IMR-90 (cell line): ENCODE data around the gene RPS6KA2. TPM values are rescaled to one million over a fixed set of nuclear protein-coding genes. Genes with fewer than 3 reads are reported as not detected.

Source experiments
- ATAC-seq: fragments of 200-7000 bp; cut with Tn5 transposase; 2 replicates; pipeline ENCODE4 v1.9.1; 2020; ENCODE audit warnings: low read depth, mild to moderate bottlenecking, moderate library complexity
- BruUV-seq: library from RNA; stranded (reverse); fragments of 400-500 nt; replicated peaks from 2 replicates; lab custom pipeline; 2021; lab: Mats Ljungman, UMichigan
- CTCF ChIA-PET: fragments of 300-600 bp; formaldehyde crosslinking; extraction: SDS; loops from one replicate; lab custom pipeline; 2021; ENCODE audit warnings: antibody characterized with exemption; lab: Yijun Ruan, JAX
- POLR2A ChIA-PET: fragments of 300-600 bp; sonication (Branson Sonifier 250); formaldehyde crosslinking; loops from one replicate; lab custom pipeline; 2022; ENCODE audit warnings: antibody characterized with exemption; ENCODE audit not compliant: unreplicated experiment; lab: Charles Lee
- DNase-seq: peaks from one replicate; pipeline ENCODE4 v3.0.0; 2013
- H2AFZ ChIP-seq: replicated peaks from 2 replicates; pipeline ENCODE3; 2013; ENCODE audit warnings: low read length, mild to moderate bottlenecking; ENCODE audit not compliant: poor library complexity
- H2AK5ac ChIP-seq: 2 replicates; pipeline ENCODE4 v1.6.1; 2013; ENCODE audit warnings: low read depth, low read length, inconsistent platforms
- H2AK9ac ChIP-seq: replicated peaks from 2 replicates; pipeline ENCODE3; 2013; ENCODE audit warnings: mild to moderate bottlenecking, low read depth, low read length, moderate library complexity; ENCODE audit not compliant: poor library complexity
- H2BK120ac ChIP-seq: 2 replicates; pipeline ENCODE4 v1.6.1; 2013; ENCODE audit warnings: low read depth, low read length, inconsistent platforms
- H2BK15ac ChIP-seq: 3 replicates; pipeline ENCODE4 v1.6.1; 2013; ENCODE audit warnings: low read depth, low read length, inconsistent platforms
- H2BK20ac ChIP-seq: 2 replicates; pipeline ENCODE4 v1.6.1; 2013; ENCODE audit warnings: low read depth, mild to moderate bottlenecking, inconsistent platforms, low read length, moderate library complexity
- H2BK5ac ChIP-seq: 2 replicates; pipeline ENCODE4 v1.6.1; 2013; ENCODE audit warnings: mild to moderate bottlenecking, low read depth, low read length, inconsistent platforms; ENCODE audit not compliant: poor library complexity, severe bottlenecking
- H3K14ac ChIP-seq: replicated peaks from 2 replicates; pipeline ENCODE4 v1.6.1; 2013; ENCODE audit warnings: low read depth, low read length, inconsistent platforms
- H3K18ac ChIP-seq: 2 replicates; pipeline ENCODE4 v1.6.1; 2013; ENCODE audit warnings: low read depth, low read length, control low read depth
- H3K23ac ChIP-seq: 2 replicates; pipeline ENCODE4 v1.6.1; 2013; ENCODE audit warnings: low read depth, low read length, inconsistent platforms
- H3K27ac ChIP-seq: 2 replicates; pipeline ENCODE4 v1.5.1; 2013; ENCODE audit warnings: mild to moderate bottlenecking, control low read depth, low read length; ENCODE audit not compliant: insufficient read depth
- H3K27me3 ChIP-seq: 2 replicates; pipeline ENCODE4 v1.6.1; 2013; ENCODE audit warnings: low read length; ENCODE audit not compliant: control insufficient read depth, insufficient read depth
- H3K36me3 ChIP-seq: 2 replicates; pipeline ENCODE4 v1.6.1; 2013; ENCODE audit warnings: low read length, mixed read lengths; ENCODE audit not compliant: control insufficient read depth, insufficient read depth
- H3K4ac ChIP-seq: 2 replicates; pipeline ENCODE4 v1.6.1; 2013; ENCODE audit warnings: low read depth, low read length, inconsistent platforms
- H3K4me1 ChIP-seq: 2 replicates; pipeline ENCODE4 v1.6.1; 2013; ENCODE audit warnings: low read length, mixed read lengths; ENCODE audit not compliant: control insufficient read depth, insufficient read depth
- H3K4me2 ChIP-seq: 2 replicates; pipeline ENCODE4 v1.6.1; 2013; ENCODE audit warnings: low read depth, mild to moderate bottlenecking, control low read depth, low read length, moderate library complexity
- H3K4me3 ChIP-seq: 2 replicates; pipeline ENCODE4 v1.5.1; 2013; ENCODE audit warnings: low read depth, mild to moderate bottlenecking, control low read depth, low read length, moderate library complexity; ENCODE audit not compliant: insufficient read depth
- H3K56ac ChIP-seq: 2 replicates; pipeline ENCODE4 v1.6.1; 2013; ENCODE audit warnings: low read length, inconsistent platforms; ENCODE audit not compliant: insufficient read depth; ENCODE audit errors: extremely low read depth
- H3K79me1 ChIP-seq, 2 experiments: 2 replicates each; pipeline ENCODE4 v1.6.1; 2013; ENCODE audit warnings: low read length in 2 of 2, inconsistent platforms in 1 of 2, low read depth in 1 of 2
- H3K9ac ChIP-seq: 2 replicates; pipeline ENCODE4 v1.6.1; 2013; ENCODE audit warnings: low read depth, low read length, control low read depth
- H3K9me1 ChIP-seq: 2 replicates; pipeline ENCODE4 v1.6.1; 2013; ENCODE audit warnings: low read length, inconsistent platforms; ENCODE audit not compliant: insufficient read depth
- H3K9me3 ChIP-seq: 2 replicates; pipeline ENCODE4 v1.6.1; 2013; ENCODE audit warnings: low read length; ENCODE audit not compliant: control insufficient read depth, insufficient read depth
- H4K20me1 ChIP-seq: 2 replicates; pipeline ENCODE4 v1.6.1; 2013; ENCODE audit warnings: low read length, inconsistent platforms; ENCODE audit not compliant: insufficient read depth
- H4K5ac ChIP-seq: 2 replicates; pipeline ENCODE4 v1.6.1; 2013; ENCODE audit warnings: mild to moderate bottlenecking, low read depth, low read length, control low read depth
- H4K8ac ChIP-seq, 2 experiments: 2 replicates each; pipeline ENCODE4 v1.6.1; 2013; ENCODE audit warnings: low read depth in 2 of 2, low read length in 2 of 2, control low read depth in 1 of 2, inconsistent platforms in 1 of 2
- H4K91ac ChIP-seq: 2 replicates; pipeline ENCODE4 v1.6.1; 2013; ENCODE audit warnings: low read depth, low read length, inconsistent platforms; ENCODE audit not compliant: insufficient read depth
- BHLHE40 ChIP-seq: fragments of 150-350 bp; IDR thresholded peaks from 2 replicates; pipeline ENCODE4 v1.6.1; 2016; ENCODE audit warnings: mild to moderate bottlenecking, low read depth, low read length
- CEBPB ChIP-seq: IDR thresholded peaks from 2 replicates; pipeline ENCODE4 v1.6.1; 2012; ENCODE audit warnings: low read depth, low read length, improper control_type of control experiment
- CHD1 ChIP-seq: IDR thresholded peaks from 2 replicates; pipeline ENCODE4 v1.6.1; 2012; ENCODE audit warnings: low read depth, low read length, improper control_type of control experiment
- CTCF ChIP-seq: conservative IDR thresholded peaks from 2 replicates; pipeline ENCODE4 v1.5.1; 2012; ENCODE audit warnings: mild to moderate bottlenecking, low read depth, low read length, improper control_type of control experiment
- ELK1 ChIP-seq: fragments of 150-350 bp; IDR thresholded peaks from 2 replicates; pipeline ENCODE4 v1.6.1; 2016; ENCODE audit warnings: low read depth, mild to moderate bottlenecking, low read length, moderate library complexity, borderline replicate concordance
- FOS ChIP-seq: fragments of 150-350 bp; IDR thresholded peaks from 2 replicates; pipeline ENCODE4 v1.6.1; 2016; ENCODE audit warnings: low read depth, low read length
- MAFK ChIP-seq: IDR thresholded peaks from 2 replicates; pipeline ENCODE4 v1.6.1; 2012; ENCODE audit warnings: low read depth, low read length, improper control_type of control experiment
- MAZ ChIP-seq: IDR thresholded peaks from 2 replicates; pipeline ENCODE4 v1.6.1; 2012; ENCODE audit warnings: low read depth, mild to moderate bottlenecking, low read length, improper control_type of control experiment, moderate library complexity, borderline replicate concordance
- MXI1 ChIP-seq: IDR thresholded peaks from 2 replicates; pipeline ENCODE4 v1.6.1; 2012; ENCODE audit warnings: low read depth, mild to moderate bottlenecking, low read length, moderate library complexity, borderline replicate concordance
- NFE2L2 ChIP-seq: fragments of 150-350 bp; IDR thresholded peaks from 2 replicates; pipeline ENCODE4 v1.6.1; 2016; ENCODE audit warnings: low read depth, mild to moderate bottlenecking, low read length
- POLR2A ChIP-seq: IDR thresholded peaks from 2 replicates; pipeline ENCODE4 v1.6.1; 2012; ENCODE audit warnings: mild to moderate bottlenecking, low read depth, low read length
- RAD21 ChIP-seq: IDR thresholded peaks from 2 replicates; pipeline ENCODE4 v1.6.1; 2012; ENCODE audit warnings: low read length, improper control_type of control experiment
- RCOR1 ChIP-seq: IDR thresholded peaks from 2 replicates; pipeline ENCODE4 v1.6.1; 2012; ENCODE audit warnings: mild to moderate bottlenecking, low read length, improper control_type of control experiment; ENCODE audit not compliant: insufficient replicate concordance
- RFX5 ChIP-seq: IDR thresholded peaks from 2 replicates; pipeline ENCODE4 v1.8.0; 2012; ENCODE audit warnings: low read depth, mild to moderate bottlenecking, low read length, moderate library complexity
- SMC3 ChIP-seq: fragments of 150-350 bp; IDR thresholded peaks from 2 replicates; pipeline ENCODE4 v1.6.1; 2016; ENCODE audit warnings: low read depth, mild to moderate bottlenecking, antibody characterized with exemption, low read length, moderate library complexity
- USF2 ChIP-seq: fragments of 150-350 bp; IDR thresholded peaks from 2 replicates; pipeline ENCODE4 v1.6.1; 2017; ENCODE audit warnings: mild to moderate bottlenecking, antibody characterized with exemption, low read length, low read depth
- WGBS, 2 experiments: methylation state at CpG; one replicate each; pipeline versions ENCODE4 v1.1.5 to v1.1.7; 2013; ENCODE audit warnings: missing lambda C conversion rate in 2 of 2; ENCODE audit not compliant: insufficient read length in 1 of 2; ENCODE audit errors: extremely low coverage in 2 of 2; 5-methylcytosine and 5-hydroxymethylcytosine counted together
- dilution Hi-C: fragments of 300-500 bp; cut with HindIII; formaldehyde crosslinking; loops from one replicate; pipeline ENCODE4 v1.14.3; 2018; ENCODE audit warnings: low sequenced_read_pairs; ENCODE audit not compliant: unreplicated experiment
- in situ Hi-C: fragments of 300-500 bp; cut with MboI; formaldehyde crosslinking; loops from 3 replicates; pipeline ENCODE4 v1.14.3; 2019; ENCODE audit warnings: low sequenced_read_pairs, inconsistent platforms, mixed read lengths
- intact Hi-C: fragments of 100-400 bp; cut with micrococcal nuclease; formaldehyde crosslinking; loops from 2 replicates; pipeline ENCODE4 v1.10.0; 2022
- polyA plus RNA-seq, 3 experiments: library from polyadenylated mRNA; depleted of rRNA; stranded (reverse); fragments of >200 nt; gene quantifications; 2 replicates each; pipeline ENCODE4 v1.2.3, GENCODE V29; 2012; ENCODE audit warnings: low replicate concordance in 1 of 3
- total RNA-seq: library from RNA; depleted of rRNA; stranded (reverse); fragments of >200 nt; gene quantifications from 2 replicates; pipeline ENCODE4 v1.2.3, GENCODE V29; 2012

The RPS6KA2 gene
- total and polyA plus RNA-seq, 2 of the 4 experiments (the other 2 are of a cell fraction): 26.9 to 31.3 TPM

- no peak overlapping the region for H3K27ac ChIP-seq
- H3K4me2 ChIP-seq: no peak overlapping the region
- intact Hi-C loops: no loop called here
- no peak for ATAC-seq
- H3K56ac ChIP-seq: no peak overlapping the region
- in situ Hi-C loops: no loop called here
- TF ChIP-seq RCOR1: no peak
- no peak for TF ChIP-seq RAD21
- TF ChIP-seq CHD1: no peak
- TF ChIP-seq BHLHE40: no peak
- no peak for TF ChIP-seq FOS
- TF ChIP-seq CEBPB: no peak
- TF ChIP-seq MAZ: no peak
- no peak for TF ChIP-seq POLR2A
- TF ChIP-seq NFE2L2: no peak
- no peak for TF ChIP-seq MXI1
- TF ChIP-seq ELK1: no peak
- TF ChIP-seq USF2: no peak
- no peak for TF ChIP-seq SMC3
- no peak for TF ChIP-seq RFX5
- TF ChIP-seq MAFK: no peak
- no peak for TF ChIP-seq CTCF
- no CpG with 5 or more reads among the region's 15 CpGs for WGBS, 2 experiments
- no peak overlapping the region for H2AK5ac ChIP-seq
- peak overlapping the region; percentile 37 for H2AFZ ChIP-seq
- peaks cover 3% of the 10 kb centered on the region; the same call in 1 of the 2 replicates for H3K4me1 ChIP-seq
- H3K79me1 ChIP-seq: no peaks in the 10 kb centered on the region
- no peaks in the 10 kb centered on the region for H3K9me3 ChIP-seq
- no peak overlapping the region for H2BK120ac ChIP-seq
- no peak overlapping the region for H3K18ac ChIP-seq
- no peak overlapping the region for H4K8ac ChIP-seq
- ChIA-PET POLR2A (no interaction called here), CTCF (interaction anchor here (1.0 kb wide), 1 partner anchor 14 kb away, joined by 3 read pairs; no protein-coding TSS in a partner anchor)
- H4K20me1 ChIP-seq: no peaks in the 10 kb centered on the region
- H3K4me3 ChIP-seq: no peak overlapping the region
- H3K9ac ChIP-seq: no peak overlapping the region
- H2BK15ac ChIP-seq: no peak overlapping the region
- no peak overlapping the region for H4K5ac ChIP-seq
- H2AK9ac ChIP-seq: no peak overlapping the region
- H4K91ac ChIP-seq: no peak overlapping the region
- H3K4ac ChIP-seq: no peak overlapping the region
- H3K14ac ChIP-seq: no peak overlapping the region
- no peak overlapping the region for H2BK20ac ChIP-seq
- no TSS peak for BruUV-seq
- no peak for DNase-seq
- no peak overlapping the region for H2BK5ac ChIP-seq
- no peaks in the 10 kb centered on the region for H3K36me3 ChIP-seq
- peaks cover 28% of the 10 kb centered on the region for H3K27me3 ChIP-seq
- H3K23ac ChIP-seq: no peak overlapping the region
- H3K9me1 ChIP-seq: no peaks in the 10 kb centered on the region
- dilution Hi-C loops: no loop called here
These were observed 28.7 kb upstream of the RPS6KA2 start for GRCh38 chr6:166655713-166656229.
